NB4 (cell line): ENCODE results near the gene HEXIM2.

Experiments
- MYC ChIP-seq: IDR thresholded peaks from 2 replicates; pipeline ENCODE4 v1.6.1; 2011; ENCODE audit warnings: low read depth, low read length
- POLR2A ChIP-seq: IDR thresholded peaks from 2 replicates; pipeline ENCODE4 v1.6.1; 2011; ENCODE audit warnings: mild to moderate bottlenecking; ENCODE audit not compliant: insufficient read length; ENCODE audit errors: extremely low read depth
- TF ChIP-seq, protein P1 (sequence below): IDR thresholded peaks from one replicate; pipeline ENCODE4 v1.5.1; 2012; ENCODE audit warnings: low read depth, low read length
- TF ChIP-seq, protein P2 (sequence below): IDR thresholded peaks from 2 replicates; pipeline ENCODE4 v1.6.1; 2011; ENCODE audit warnings: low read depth, low read length

DNA sequence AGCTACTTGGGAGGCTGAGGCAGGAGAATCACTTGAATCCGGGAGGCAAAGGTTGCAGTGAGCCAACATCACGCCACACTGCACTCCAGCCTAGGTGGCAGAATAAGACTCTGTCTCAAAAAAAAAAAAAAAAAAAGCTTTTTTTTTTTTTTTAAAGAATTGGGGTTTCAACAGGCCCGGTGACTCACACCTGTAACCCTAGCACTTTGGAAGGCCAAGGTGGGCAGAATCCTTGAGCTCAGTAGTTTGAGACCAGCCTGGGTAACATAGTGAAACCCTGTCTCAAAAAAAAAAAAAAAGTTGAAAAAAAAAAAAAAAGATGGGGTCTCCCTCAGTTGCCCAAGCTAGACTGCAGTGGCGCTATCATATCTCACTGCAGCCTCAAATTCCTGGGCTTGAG lies 6.6 kb upstream of the HEXIM2 start:
- TF ChIP-seq, protein P1, sequence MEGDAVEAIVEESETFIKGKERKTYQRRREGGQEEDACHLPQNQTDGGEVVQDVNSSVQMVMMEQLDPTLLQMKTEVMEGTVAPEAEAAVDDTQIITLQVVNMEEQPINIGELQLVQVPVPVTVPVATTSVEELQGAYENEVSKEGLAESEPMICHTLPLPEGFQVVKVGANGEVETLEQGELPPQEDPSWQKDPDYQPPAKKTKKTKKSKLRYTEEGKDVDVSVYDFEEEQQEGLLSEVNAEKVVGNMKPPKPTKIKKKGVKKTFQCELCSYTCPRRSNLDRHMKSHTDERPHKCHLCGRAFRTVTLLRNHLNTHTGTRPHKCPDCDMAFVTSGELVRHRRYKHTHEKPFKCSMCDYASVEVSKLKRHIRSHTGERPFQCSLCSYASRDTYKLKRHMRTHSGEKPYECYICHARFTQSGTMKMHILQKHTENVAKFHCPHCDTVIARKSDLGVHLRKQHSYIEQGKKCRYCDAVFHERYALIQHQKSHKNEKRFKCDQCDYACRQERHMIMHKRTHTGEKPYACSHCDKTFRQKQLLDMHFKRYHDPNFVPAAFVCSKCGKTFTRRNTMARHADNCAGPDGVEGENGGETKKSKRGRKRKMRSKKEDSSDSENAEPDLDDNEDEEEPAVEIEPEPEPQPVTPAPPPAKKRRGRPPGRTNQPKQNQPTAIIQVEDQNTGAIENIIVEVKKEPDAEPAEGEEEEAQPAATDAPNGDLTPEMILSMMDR: no peak
- no peak for TF ChIP-seq POLR2A
- TF ChIP-seq MYC: no peak
- TF ChIP-seq, protein P2, sequence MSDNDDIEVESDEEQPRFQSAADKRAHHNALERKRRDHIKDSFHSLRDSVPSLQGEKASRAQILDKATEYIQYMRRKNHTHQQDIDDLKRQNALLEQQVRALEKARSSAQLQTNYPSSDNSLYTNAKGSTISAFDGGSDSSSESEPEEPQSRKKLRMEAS: no peak
